CD14-positive monocyte (primary cell): Measurements from ENCODE around the gene ZFYVE28. TPM values are rescaled to one million over a fixed set of nuclear protein-coding genes. Genes with fewer than 3 reads are reported as not detected.

Experiments
- DNase-seq, 3 donors: peaks; one replicate each; pipeline ENCODE4 v3.0.0-alpha.2; 2011 to 2022
- H2AFZ ChIP-seq: 2 replicates; pipeline ENCODE4 v1.6.0; 2012; ENCODE audit warnings: mild to moderate bottlenecking, low read depth, low read length, inconsistent platforms; ENCODE audit not compliant: insufficient read depth, poor library complexity, severe bottlenecking
- H3K27ac ChIP-seq, 2 donors: 1 replicate in 1 of 2; 2 replicates in 1 of 2; pipeline ENCODE4 v1.5.1; 2012 to 2013; ENCODE audit warnings: low read length in 2 of 2, control low read depth in 1 of 2, inconsistent platforms in 1 of 2, low read depth in 1 of 2, mild to moderate bottlenecking in 1 of 2
- H3K27me3 ChIP-seq, 2 donors: one replicate each; pipeline versions ENCODE4 v1.6.0 to v1.6.1; 2011 to 2013; ENCODE audit warnings: low read length in 2 of 2; ENCODE audit not compliant: control insufficient read depth in 2 of 2, insufficient read depth in 2 of 2
- H3K36me3 ChIP-seq, 2 donors: replicated peaks in 1 of 2; 1 replicate in 1 of 2; 2 replicates in 1 of 2; pipeline versions ENCODE4 v1.5.1 to v1.6.1; 2012 to 2013; ENCODE audit warnings: low read length in 2 of 2, control low read depth in 1 of 2, inconsistent platforms in 1 of 2, mild to moderate bottlenecking in 1 of 2; ENCODE audit not compliant: insufficient read depth in 2 of 2, control insufficient read depth in 1 of 2
- H3K4me1 ChIP-seq, 2 donors: 1 replicate in 1 of 2; 2 replicates in 1 of 2; pipeline versions ENCODE4 v1.5.1 to v1.6.1; 2012 to 2013; ENCODE audit warnings: low read length in 2 of 2, control low read depth in 1 of 2, inconsistent platforms in 1 of 2, mild to moderate bottlenecking in 1 of 2, moderate library complexity in 1 of 2; ENCODE audit not compliant: insufficient read depth in 2 of 2, control insufficient read depth in 1 of 2
- H3K4me2 ChIP-seq: replicated peaks from 2 replicates; pipeline ENCODE3; 2012; ENCODE audit warnings: low read length, moderate library complexity, mild to moderate bottlenecking; ENCODE audit not compliant: poor library complexity, severe bottlenecking; ENCODE audit errors: extremely low read depth
- H3K4me3 ChIP-seq, 3 experiments: fragments of 200-600 bp in 1 of 3; sonication (generic) in 1 of 3; replicated peaks in 1 of 3; 1 replicate in 2 of 3; 2 replicates in 1 of 3; pipeline ENCODE4 v1.5.1; 2011 to 2013; ENCODE audit warnings: low read length in 3 of 3, mild to moderate bottlenecking in 3 of 3, control low read depth in 2 of 3, low read depth in 2 of 3, inconsistent platforms in 1 of 3, moderate library complexity in 1 of 3
- H3K79me2 ChIP-seq: 2 replicates; pipeline ENCODE4 v1.6.0; 2012; ENCODE audit warnings: mild to moderate bottlenecking, control low read depth, inconsistent platforms, low read length, moderate library complexity; ENCODE audit not compliant: insufficient read depth
- H3K9ac ChIP-seq: 2 replicates; pipeline ENCODE4 v1.6.0; 2017; ENCODE audit warnings: low read length, mild to moderate bottlenecking; ENCODE audit not compliant: insufficient read depth, poor library complexity, severe bottlenecking
- H3K9me3 ChIP-seq, 2 donors: replicated peaks in 1 of 2; 1 replicate in 1 of 2; 2 replicates in 1 of 2; pipeline versions ENCODE4 v1.5.1 to v1.6.1; 2012 to 2013; ENCODE audit warnings: low read length in 2 of 2, control low read depth in 1 of 2; ENCODE audit not compliant: control insufficient read depth in 1 of 2, insufficient read depth in 1 of 2
- H4K20me1 ChIP-seq: 2 replicates; pipeline ENCODE4 v1.6.0; 2012; ENCODE audit warnings: mild to moderate bottlenecking, low read length, control low read depth, moderate library complexity; ENCODE audit not compliant: insufficient read depth
- H3K27ac Mint-ChIP-seq, 7 donors: one replicate each; pipeline ENCODE4 v1.8.0; 2020; ENCODE audit warnings: mild to moderate bottlenecking in 7 of 7, mixed read lengths in 7 of 7, moderate library complexity in 6 of 7, inconsistent platforms in 2 of 7
- H3K27me3 Mint-ChIP-seq, 3 donors: one replicate each; pipeline ENCODE4 v1.8.0; 2021 to 2022; ENCODE audit warnings: low read depth in 3 of 3, mild to moderate bottlenecking in 3 of 3, mixed read lengths in 3 of 3, moderate library complexity in 3 of 3, inconsistent platforms in 1 of 3
- H3K36me3 Mint-ChIP-seq, 2 donors: one replicate each; pipeline ENCODE4 v1.8.0; 2020; ENCODE audit warnings: mixed read lengths in 2 of 2, inconsistent platforms in 1 of 2, mild to moderate bottlenecking in 1 of 2
- H3K4me1 Mint-ChIP-seq: one replicate; pipeline ENCODE4 v1.8.0; 2020; ENCODE audit warnings: mild to moderate bottlenecking, mixed read lengths
- H3K4me3 Mint-ChIP-seq, 2 donors: one replicate each; pipeline ENCODE4 v1.8.0; 2020; ENCODE audit warnings: mild to moderate bottlenecking in 2 of 2, mixed read lengths in 2 of 2, moderate library complexity in 1 of 2
- H3K9me3 Mint-ChIP-seq, 7 donors: one replicate each; pipeline ENCODE4 v1.8.0; 2020 to 2022; ENCODE audit warnings: mixed read lengths in 7 of 7, mild to moderate bottlenecking in 6 of 7, moderate library complexity in 6 of 7, inconsistent platforms in 2 of 7
- WGBS: methylation state at CpG from one replicate; pipeline ENCODE4 v1.1.5; 2013; ENCODE audit warnings: missing lambda C conversion rate; ENCODE audit not compliant: insufficient coverage; 5-methylcytosine and 5-hydroxymethylcytosine counted together
- intact Hi-C, 2 donors: fragments of 100-400 bp; cut with micrococcal nuclease; formaldehyde crosslinking; loops; one replicate each; pipeline versions ENCODE4 v1.15.0 to v1.15.1; 2023
- polyA plus RNA-seq, 3 donors: library from polyadenylated mRNA; depleted of rRNA in 1 of 3; unstranded in 2 of 3; stranded (reverse) in 1 of 3; fragments of 300-500 nt in 2 of 3; fragments of >200 nt in 1 of 3; fragmentation: Illumina TruSeq in 2 of 3; gene quantifications; 1 replicate in 2 of 3; 2 replicates in 1 of 3; pipeline ENCODE4 v1.2.3, GENCODE V29; 2012 to 2021
- TF ChIP-seq, protein P1 (sequence below): fragments of 200-600 bp; IDR thresholded peaks from one replicate; pipeline ENCODE4 v1.8.0; 2022; ENCODE audit warnings: antibody characterized with exemption, mild to moderate bottlenecking

The ZFYVE28 gene
- polyA plus RNA-seq, 3 donors = 1.0 to 4.4 (median 1.1) TPM

- no peak for DNase-seq
- Histone ChIP-seq H4K20me1 (peaks cover 79% of the 10 kb centered on the region), H2AFZ (no peak overlapping the region), H3K9me3 (no peaks in the 10 kb centered on the region), H3K36me3 (peaks cover 41 to 66% of the 10 kb centered on the region in 2 donors), H3K79me2 (peaks cover 32% of the 10 kb centered on the region), H3K4me1 (peaks cover 21 to 25% of the 10 kb centered on the region in 2 donors), H3K27me3 (no peaks in the 10 kb centered on the region), H3K27ac (no peak overlapping the region), H3K4me2 (no peak overlapping the region), H3K9ac (no peak overlapping the region), H3K4me3 (no peak overlapping the region)
- H3K27ac Mint-ChIP-seq = no peak overlapping the region
- H3K9me3 Mint-ChIP-seq = no peaks in the 10 kb centered on the region
- TF ChIP-seq, protein P1, sequence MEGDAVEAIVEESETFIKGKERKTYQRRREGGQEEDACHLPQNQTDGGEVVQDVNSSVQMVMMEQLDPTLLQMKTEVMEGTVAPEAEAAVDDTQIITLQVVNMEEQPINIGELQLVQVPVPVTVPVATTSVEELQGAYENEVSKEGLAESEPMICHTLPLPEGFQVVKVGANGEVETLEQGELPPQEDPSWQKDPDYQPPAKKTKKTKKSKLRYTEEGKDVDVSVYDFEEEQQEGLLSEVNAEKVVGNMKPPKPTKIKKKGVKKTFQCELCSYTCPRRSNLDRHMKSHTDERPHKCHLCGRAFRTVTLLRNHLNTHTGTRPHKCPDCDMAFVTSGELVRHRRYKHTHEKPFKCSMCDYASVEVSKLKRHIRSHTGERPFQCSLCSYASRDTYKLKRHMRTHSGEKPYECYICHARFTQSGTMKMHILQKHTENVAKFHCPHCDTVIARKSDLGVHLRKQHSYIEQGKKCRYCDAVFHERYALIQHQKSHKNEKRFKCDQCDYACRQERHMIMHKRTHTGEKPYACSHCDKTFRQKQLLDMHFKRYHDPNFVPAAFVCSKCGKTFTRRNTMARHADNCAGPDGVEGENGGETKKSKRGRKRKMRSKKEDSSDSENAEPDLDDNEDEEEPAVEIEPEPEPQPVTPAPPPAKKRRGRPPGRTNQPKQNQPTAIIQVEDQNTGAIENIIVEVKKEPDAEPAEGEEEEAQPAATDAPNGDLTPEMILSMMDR = no peak
- peaks cover 26 to 35% of the 10 kb centered on the region in 2 donors for H3K36me3 Mint-ChIP-seq
- H3K27me3 Mint-ChIP-seq = peaks cover 0 to 4% (median 3%) of the 10 kb centered on the region in 3 donors
- intact Hi-C loops = no loop called here
- WGBS = 98% methylated on average over 16 of the region's 18 CpGs
- H3K4me3 Mint-ChIP-seq = no peak overlapping the region
- peaks cover 16% of the 10 kb centered on the region for H3K4me1 Mint-ChIP-seq
Observed at GRCh38 chr4:2258091-2259035, 160.1 kb downstream of the ZFYVE28 start.

GRCh38 chr4:2257361-2258081 is 160.9 kb downstream of the ZFYVE28 start:
- peaks cover 32 to 42% of the 10 kb centered on the region in 2 donors for H3K36me3 Mint-ChIP-seq
- Histone ChIP-seq H4K20me1 (peaks cover 87% of the 10 kb centered on the region), H3K79me2 (peaks cover 32% of the 10 kb centered on the region), H3K4me3 (no peak overlapping the region), H3K9ac (no peak overlapping the region), H3K4me2 (no peak overlapping the region), H3K27ac (no peak overlapping the region), H3K4me1 (peaks cover 13 to 16% of the 10 kb centered on the region in 2 donors), H2AFZ (no peak overlapping the region), H3K27me3 (no peaks in the 10 kb centered on the region), H3K9me3 (no peaks in the 10 kb centered on the region), H3K36me3 (peaks cover 48 to 72% of the 10 kb centered on the region in 2 donors)
- TF ChIP-seq, protein P1 = no peak
- no peak for DNase-seq
- H3K4me3 Mint-ChIP-seq = no peak overlapping the region
- no peaks in the 10 kb centered on the region for H3K9me3 Mint-ChIP-seq
- H3K4me1 Mint-ChIP-seq = peaks cover 10% of the 10 kb centered on the region
- H3K27ac Mint-ChIP-seq = peak overlapping the region in 1 of 7 donors; percentile 55
- intact Hi-C loops = no loop called here
- peaks cover 0 to 4% (median 3%) of the 10 kb centered on the region in 3 donors for H3K27me3 Mint-ChIP-seq
- 97% methylated on average over 8 of the region's 14 CpGs for WGBS
